ENCODE data around the gene ANOS1. TPM values are rescaled to one million over a fixed set of nuclear protein-coding genes. Genes with fewer than 3 reads are reported as not detected.
A peak's percentile ranks its signal among the peaks of the same experiment; 100 is the strongest.
"Not testable (repeated sequence)": the region's sequence is repeated elsewhere in the genome, so short reads cannot be mapped to it uniquely, and the experiment has no call there.

The ANOS1 gene, protein sequence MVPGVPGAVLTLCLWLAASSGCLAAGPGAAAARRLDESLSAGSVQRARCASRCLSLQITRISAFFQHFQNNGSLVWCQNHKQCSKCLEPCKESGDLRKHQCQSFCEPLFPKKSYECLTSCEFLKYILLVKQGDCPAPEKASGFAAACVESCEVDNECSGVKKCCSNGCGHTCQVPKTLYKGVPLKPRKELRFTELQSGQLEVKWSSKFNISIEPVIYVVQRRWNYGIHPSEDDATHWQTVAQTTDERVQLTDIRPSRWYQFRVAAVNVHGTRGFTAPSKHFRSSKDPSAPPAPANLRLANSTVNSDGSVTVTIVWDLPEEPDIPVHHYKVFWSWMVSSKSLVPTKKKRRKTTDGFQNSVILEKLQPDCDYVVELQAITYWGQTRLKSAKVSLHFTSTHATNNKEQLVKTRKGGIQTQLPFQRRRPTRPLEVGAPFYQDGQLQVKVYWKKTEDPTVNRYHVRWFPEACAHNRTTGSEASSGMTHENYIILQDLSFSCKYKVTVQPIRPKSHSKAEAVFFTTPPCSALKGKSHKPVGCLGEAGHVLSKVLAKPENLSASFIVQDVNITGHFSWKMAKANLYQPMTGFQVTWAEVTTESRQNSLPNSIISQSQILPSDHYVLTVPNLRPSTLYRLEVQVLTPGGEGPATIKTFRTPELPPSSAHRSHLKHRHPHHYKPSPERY
- total RNA-seq = 5.0 TPM
- long read RNA-seq, full-length matches to known transcripts = 2 of 3 reads
- long read RNA-seq, partial matches to known transcripts = 1 of 3 reads
- long read RNA-seq, other reads (novel, unspliced or antisense) = 0 of 3 reads

GRCh38 chrX:8731559-8732395, at the start of gene ANOS1:
Gene ANOS1, minus strand, starts transcription at chrX:8732137. Its CDS starts 101 bp downstream, at chrX:8732036.
- peak; percentile 15 for TF ChIP-seq CTCF (IDR thresholded peaks at IDR 0.05; ENCODE audit: borderline replicate concordance)
- H3K27me3 ChIP-seq (ENCODE audit: low read depth) = no peaks in the 10 kb centered on the region
- H3K9me3 ChIP-seq (replicated peaks) = no peaks in the 10 kb centered on the region
- peak; percentile 71 for DNase-seq
- no peaks in the 10 kb centered on the region for H3K36me3 ChIP-seq
- no peaks in the 10 kb centered on the region for H3K4me1 ChIP-seq
- peak within 1 kb of the TSS; percentile 73 for H3K4me3 ChIP-seq
- peak within 1 kb of the TSS; percentile 54 for H3K27ac ChIP-seq (replicated peaks)
- intact Hi-C loops (cut with micrococcal nuclease) = no loop called here

GRCh38 chrX:8773117-8773516, 41.2 kb upstream of the ANOS1 start:
- DNase-seq = no peak
- no peak overlapping the region for H3K4me3 ChIP-seq
- no peak for TF ChIP-seq CTCF (IDR thresholded peaks at IDR 0.05; ENCODE audit: borderline replicate concordance)
- intact Hi-C loops (cut with micrococcal nuclease) = no loop called here
- H3K9me3 ChIP-seq (replicated peaks) = no peaks in the 10 kb centered on the region
- no peak overlapping the region for H3K27ac ChIP-seq (replicated peaks)
- H3K4me1 ChIP-seq = no peaks in the 10 kb centered on the region
- peaks cover 8% of the 10 kb centered on the region for H3K27me3 ChIP-seq (ENCODE audit: low read depth)
- no peaks in the 10 kb centered on the region for H3K36me3 ChIP-seq

GRCh38 chrX:8760021-8760420, 28.1 kb upstream of the ANOS1 start:
- Histone ChIP-seq H3K36me3 (no peaks in the 10 kb centered on the region), H3K27ac (replicated peaks) (no peak overlapping the region), H3K4me1 (no peaks in the 10 kb centered on the region), H3K4me3 (no peak overlapping the region), H3K9me3 (replicated peaks) (no peaks in the 10 kb centered on the region), H3K27me3 (ENCODE audit: low read depth) (no peaks in the 10 kb centered on the region)
- TF ChIP-seq CTCF (IDR thresholded peaks at IDR 0.05; ENCODE audit: borderline replicate concordance) = no peak
- intact Hi-C loops (cut with micrococcal nuclease) = no loop called here
- no peak for DNase-seq

GRCh38 chrX:8758706-8759105, 26.8 kb upstream of the ANOS1 start:
- H3K27ac ChIP-seq (replicated peaks); H3K9me3 ChIP-seq (replicated peaks); intact Hi-C loops (cut with micrococcal nuclease); DNase-seq; H3K4me1 ChIP-seq; H3K36me3 ChIP-seq; H3K27me3 ChIP-seq (ENCODE audit: low read depth); H3K4me3 ChIP-seq: not testable (repeated sequence)

GRCh38 chrX:8757609-8758389, 25.9 kb upstream of the ANOS1 start:
- H3K4me3 ChIP-seq; H3K27me3 ChIP-seq (ENCODE audit: low read depth); H3K36me3 ChIP-seq; DNase-seq; intact Hi-C loops (cut with micrococcal nuclease); H3K9me3 ChIP-seq (replicated peaks); H3K27ac ChIP-seq (replicated peaks); H3K4me1 ChIP-seq: not testable (repeated sequence)

DNA sequence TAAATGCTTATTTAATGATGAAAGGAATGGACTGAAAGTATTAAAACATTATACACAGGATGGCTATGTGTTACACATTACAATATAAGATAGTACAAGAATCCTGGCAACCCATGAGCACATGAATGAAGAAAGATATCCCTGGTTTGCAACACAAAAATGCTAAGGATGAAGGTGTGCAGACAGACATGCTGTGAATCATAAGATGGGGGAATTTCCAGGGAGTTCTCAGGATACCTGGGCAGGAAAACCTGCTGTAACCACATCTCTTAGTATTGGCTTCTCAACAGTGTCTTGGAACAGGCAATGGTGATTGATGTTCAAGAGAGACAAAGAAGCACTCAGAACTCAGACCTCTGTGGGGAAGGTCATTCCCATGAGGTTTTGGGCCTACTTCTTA, 23.9 kb upstream of the ANOS1 start:
- intact Hi-C loops (cut with micrococcal nuclease) = no loop called here
- Histone ChIP-seq H3K4me1 (no peaks in the 10 kb centered on the region), H3K36me3 (no peaks in the 10 kb centered on the region), H3K27ac (replicated peaks) (no peak overlapping the region), H3K4me3 (no peak overlapping the region), H3K9me3 (replicated peaks) (no peaks in the 10 kb centered on the region), H3K27me3 (ENCODE audit: low read depth) (no peaks in the 10 kb centered on the region)
- TF ChIP-seq CTCF (IDR thresholded peaks at IDR 0.05; ENCODE audit: borderline replicate concordance) = no peak
- no peak for DNase-seq

All from left ventricle myocardium inferior (tissue), 1 donor.